IPS DF 19.7 (cell line): ENCODE data around the gene SH2B3.

Experiments used
- DNase-seq: peaks from one replicate; pipeline ENCODE4 v3.0.0-alpha.2; 2013; ENCODE audit warnings: low read depth, low spot score

The SH2B3 gene

DNA sequence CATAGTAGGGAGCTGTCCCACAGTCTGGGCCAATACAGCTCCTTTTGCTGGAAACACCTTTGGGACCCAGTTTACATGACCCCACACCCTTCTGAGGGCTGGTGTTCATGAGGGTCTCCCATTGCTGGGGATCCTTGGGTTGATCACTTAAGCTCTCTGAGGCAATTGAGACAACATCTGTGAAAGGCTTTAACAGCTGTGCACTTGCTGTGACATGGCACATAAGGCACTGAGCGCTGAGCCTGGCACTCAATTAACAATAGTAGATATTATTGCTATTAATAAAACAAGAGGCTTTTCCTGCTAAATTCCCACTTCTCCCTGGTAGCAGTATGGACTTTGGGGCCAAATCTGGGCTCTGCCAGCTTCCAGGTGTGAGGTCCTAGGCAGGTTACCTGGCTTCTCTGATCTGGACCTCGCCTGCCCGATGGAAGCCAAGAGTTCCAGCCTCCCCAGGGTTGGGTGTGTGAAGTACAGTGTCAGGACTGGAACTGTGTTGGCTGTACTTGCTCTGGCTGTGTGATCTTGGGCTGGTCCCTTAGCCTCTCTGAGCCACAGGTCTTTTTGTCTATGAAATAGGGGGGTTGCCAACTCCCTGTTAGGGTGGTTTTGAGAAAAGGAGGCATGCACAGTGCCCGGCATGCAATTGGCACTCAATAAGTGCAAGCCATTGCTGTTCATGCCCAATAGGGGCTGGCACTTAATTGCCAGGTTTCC lies 3.1 kb downstream of the SH2B3 start:
- no peak for DNase-seq

DNA sequence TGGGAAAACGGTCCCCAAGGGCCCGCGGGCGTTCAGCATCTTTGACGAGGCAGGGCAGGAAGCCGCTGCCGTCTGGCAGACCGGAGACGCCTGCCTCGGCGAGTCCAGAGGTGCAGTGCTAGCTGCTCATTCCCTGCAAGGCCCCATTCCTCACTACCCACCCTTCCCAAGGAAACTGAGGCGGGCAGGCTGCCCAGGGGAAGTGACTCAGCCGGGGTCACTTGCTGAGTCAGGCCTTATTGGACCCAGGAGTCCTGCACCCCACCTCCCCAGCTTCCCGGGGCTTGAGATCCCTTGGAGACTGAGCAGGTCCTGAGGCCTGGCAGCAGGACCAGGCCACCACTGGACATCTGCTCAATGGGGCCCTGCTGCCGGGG lies 3.7 kb downstream of the SH2B3 start:
- no peak for DNase-seq

GRCh38 chr12:111409780-111410430 lies 4.2 kb downstream of the SH2B3 start:
- no peak for DNase-seq

DNA sequence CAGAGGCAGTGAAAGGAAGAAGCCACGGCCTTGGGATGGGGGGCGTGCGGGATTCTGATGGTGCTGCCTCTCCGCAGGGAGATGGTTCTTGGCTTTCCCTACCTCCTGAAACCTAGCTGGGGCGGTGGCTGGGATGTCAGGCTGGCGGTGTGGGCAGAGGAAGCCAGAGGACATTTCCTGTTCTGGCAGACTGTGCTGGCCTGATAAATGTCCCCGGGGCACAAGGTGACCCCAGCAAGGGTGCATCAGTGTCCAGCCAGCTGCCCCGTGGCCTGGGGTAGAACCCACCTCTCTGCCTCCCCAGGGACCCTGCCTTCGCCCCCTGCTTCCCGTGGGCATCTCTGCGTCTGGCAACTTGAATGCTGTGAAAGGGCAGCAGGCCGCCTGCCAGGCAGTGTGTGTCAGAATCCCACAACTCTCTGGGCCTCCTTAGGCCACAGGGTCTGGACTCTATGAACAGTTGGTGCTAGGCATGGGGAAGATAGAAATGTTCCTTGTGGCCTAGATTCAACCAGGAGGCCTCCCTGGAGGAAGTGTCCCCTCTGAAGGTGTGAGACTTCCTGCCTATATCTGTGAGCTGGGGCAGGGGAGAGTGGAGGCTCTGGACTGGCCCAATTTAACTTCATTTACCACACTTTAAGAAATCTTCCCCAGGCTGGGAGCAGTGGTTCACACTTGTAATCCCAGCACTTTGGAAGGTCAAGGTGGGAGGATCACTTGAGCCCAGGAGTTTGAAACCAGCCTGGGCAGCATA lies 4.9 kb downstream of the SH2B3 start:
- no peak for DNase-seq

GRCh38 chr12:111411185-111411764 lies 5.6 kb downstream of the SH2B3 start:
- no peak for DNase-seq

DNA sequence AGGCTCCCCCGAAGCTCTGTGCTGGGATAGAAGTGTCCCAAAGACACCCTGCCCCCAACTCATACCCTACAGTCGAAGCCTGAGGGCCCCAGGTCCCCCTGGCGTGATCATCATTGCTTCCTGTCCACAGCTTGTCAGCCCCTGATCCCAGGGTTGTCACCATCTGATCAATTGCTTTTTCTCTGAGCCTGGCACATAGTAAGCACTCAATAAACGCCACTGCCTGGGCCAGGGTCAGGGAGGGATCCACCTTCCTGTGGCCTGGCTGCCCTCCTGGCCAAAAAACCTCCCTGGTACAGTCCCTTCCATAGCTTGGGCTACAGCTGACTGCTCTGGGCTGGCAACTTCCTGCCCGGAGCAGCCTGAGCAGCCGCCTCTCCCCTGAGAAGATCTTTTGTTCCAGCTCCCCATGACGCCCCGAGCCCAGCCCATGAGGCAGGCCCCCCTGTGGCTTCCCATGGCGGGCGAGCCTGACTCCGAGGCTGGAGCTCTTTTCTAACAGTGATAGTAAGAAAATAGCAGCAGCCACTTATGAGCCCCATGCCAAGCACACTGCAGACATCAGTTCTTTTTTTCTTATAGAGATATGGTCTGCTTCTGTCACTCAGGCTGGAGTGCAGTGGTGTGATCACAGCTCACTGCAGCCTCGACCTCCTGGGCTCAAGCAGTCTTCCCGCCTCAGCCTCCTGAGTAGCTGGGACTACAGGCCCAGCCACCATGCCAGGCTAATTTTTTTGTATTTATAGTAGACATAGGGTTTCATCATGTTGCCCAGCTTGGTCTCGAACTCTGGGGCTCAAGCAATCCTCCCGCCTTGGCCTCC lies 6.5 kb downstream of the SH2B3 start:
- DNase-seq: no peak

DNA sequence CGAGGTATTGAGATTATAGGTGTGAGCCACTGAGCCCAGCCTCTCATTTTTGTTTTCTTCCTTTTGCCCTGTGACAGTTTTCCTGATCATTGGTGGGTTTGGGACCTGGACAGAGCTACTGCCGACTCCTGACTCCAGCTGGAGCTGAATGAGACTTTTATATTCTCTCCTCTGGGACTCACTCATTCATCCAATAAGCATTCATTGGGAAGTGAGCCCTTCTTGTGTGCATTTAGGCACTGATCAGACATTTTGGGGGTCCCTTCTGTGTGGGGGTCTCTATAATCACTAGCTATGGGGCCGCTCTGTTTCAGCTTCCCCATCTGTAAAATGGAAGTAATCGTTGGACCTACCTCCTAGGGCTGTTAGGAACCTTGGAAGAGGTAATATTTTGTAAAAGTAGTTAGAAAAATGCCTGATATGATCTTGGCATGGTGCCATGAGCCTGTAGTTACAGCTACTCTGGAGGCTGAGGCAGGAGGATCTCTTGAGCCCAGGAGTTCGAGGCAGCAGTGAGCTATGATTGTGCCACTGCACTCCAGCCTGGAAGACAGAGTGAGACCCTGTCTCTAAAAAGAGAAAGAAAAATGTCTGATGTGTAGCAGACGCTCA lies 7.2 kb downstream of the SH2B3 start:
- no peak for DNase-seq

GRCh38 chr12:111413442-111414086 lies 7.8 kb downstream of the SH2B3 start:
- DNase-seq: no peak

DNA sequence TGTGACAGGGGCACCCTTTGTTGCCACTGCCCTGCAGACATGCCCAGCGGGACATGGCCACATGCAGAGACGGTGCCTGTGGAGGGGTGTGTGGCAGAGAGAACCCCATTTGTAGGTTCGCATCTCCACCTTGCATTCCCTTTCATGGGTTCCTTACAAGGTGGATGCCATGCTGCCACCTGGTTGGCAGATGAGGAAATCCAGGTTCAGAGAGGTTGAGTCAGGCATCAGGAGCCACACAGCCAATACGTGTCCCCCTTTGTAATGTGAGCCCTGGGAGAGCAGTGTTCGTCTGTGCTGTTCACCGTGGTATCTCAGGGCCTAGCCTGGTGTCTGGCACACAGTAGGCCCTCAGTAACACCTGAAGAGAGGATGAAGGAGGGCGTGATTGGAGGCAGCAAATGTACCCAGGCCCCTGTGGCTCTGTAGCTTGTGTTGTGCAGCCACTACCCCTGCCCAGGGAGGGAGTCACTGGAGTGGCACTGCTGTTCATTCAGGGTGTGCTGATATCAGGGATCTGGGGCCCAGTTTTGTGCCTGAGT lies 9.1 kb downstream of the SH2B3 start:
- DNase-seq: no peak

- DNase-seq: no peak
Measured at GRCh38 chr12:111417290-111417689, 11.6 kb downstream of the SH2B3 start.

DNA sequence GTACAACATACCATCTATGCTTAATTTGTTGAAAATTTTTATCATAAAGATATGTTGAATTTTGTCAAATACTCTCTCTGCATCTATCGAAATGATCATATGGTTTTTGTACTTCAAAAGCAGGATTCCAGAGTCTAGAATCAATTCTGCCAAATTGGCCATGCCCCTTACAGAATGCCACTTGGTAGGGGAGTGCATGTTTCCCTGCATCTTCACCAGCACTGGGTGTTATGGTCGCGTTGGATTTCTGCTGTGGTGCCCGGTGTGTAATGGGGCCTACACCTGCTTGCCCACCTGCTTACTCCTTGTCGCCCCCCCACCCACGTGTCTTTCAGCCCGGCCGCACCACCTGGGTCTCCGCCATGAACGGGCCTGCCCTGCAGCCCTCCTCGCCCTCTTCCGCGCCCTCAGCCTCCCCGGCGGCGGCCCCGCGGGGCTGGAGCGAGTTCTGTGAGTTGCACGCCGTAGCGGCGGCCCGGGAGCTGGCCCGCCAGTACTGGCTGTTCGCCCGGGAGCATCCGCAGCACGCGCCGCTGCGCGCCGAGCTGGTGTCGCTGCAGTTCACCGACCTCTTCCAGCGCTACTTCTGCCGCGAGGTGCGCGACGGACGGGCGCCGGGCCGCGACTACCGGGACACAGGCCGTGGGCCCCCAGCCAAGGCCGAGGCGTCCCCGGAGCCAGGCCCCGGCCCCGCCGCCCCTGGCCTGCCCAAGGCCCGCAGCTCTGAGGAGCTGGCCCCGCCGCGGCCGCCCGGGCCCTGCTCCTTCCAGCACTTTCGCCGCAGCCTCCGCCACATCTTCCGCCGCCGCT lies 12.3 kb downstream of the SH2B3 start:
- DNase-seq: no peak

- DNase-seq: no peak
Measured at GRCh38 chr12:111418594-111418880, 12.8 kb downstream of the SH2B3 start.

DNA sequence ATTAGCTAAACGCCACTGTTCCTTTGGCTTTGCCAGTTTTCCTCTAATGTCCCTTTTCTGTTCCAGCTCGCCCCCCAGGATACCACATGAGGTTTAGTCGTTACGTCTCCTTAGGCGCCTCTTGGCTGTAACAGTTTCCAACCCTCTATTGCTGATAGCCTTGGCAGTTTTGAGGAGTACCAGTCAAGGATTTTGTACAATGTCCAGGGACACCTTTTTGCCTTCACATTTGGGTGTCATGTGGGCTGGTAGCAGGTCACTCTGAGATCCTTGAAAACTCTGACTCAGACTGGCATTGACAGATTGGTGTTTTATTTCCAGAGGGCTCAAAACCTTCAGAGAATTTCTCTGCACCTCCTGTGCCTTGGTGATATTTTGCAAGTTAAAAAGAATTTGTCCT lies 14.1 kb downstream of the SH2B3 start:
- DNase-seq: no peak

DNA sequence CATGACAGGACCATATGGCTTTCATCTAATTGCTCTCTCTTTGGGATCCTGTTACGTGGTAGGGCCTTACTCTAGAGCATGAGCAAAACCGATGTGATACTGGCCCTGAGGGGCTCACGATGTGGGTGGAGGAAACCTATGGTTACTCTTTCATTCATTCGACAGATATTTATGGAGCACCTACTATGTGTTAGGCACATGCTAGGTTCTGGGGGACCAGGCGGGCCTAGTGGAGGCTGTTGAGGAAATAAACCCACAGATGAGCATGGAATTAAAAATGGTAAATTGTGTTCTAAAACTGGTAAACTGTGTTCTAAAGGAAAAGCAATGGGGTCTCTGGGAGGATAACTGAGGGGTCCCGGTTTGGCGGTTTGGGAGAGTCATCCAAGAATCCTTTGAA lies 14.8 kb downstream of the SH2B3 start:
- DNase-seq: no peak

DNA sequence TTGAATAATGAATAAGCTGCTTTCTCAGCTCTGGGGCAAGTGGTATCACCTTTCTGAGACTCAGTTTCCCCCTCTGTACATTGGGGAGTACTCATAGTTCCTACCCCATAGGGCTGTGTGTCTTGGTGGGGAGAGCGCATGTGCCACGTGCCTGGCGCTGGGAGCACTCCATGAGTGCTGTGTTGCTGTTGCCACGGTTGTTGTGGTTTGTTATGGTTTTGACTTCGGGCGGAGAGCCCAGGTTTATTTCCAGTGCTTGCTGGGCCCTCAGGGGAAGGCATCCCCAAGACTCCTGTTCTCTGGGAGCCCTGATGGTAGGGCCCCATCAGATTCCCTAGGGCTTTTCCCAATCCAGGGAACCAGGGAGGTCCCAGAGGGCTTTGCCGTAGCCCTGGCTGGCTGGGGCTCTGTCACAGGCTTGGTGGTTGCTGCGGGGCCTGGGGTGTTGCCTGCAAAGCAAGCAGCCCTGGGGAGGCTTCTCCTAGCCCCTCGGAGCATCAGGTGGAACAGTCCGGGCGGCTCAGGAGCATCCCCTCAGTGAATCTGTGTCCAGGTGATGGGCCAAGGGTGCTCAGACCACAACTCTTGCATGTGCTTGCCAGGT lies 18.6 kb downstream of the SH2B3 start:
- DNase-seq: no peak

- DNase-seq: no peak
Measured at GRCh38 chr12:111424793-111425251, 19.1 kb downstream of the SH2B3 start.

DNA sequence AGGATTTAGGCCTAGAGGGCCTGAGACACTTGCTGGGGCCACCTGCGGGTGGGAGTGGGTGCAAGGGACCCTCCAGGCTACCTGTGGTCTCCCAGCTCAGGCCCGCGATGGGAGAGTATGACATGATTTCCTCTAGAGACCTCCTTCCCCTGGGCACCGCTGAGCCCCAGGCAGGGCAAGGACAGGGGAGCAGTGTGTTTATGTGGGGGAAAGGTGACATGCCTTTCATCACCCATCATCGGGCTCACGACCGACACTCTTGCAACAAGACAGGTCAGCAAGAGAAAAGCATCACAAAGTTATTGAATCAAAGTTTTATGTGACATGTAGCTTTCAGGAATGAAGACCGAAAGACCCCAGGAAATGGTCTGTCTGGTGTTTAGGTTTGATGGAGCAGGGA lies 19.9 kb downstream of the SH2B3 start:
- no peak for DNase-seq

- no peak for DNase-seq
Measured at GRCh38 chr12:111426344-111427185, 20.8 kb downstream of the SH2B3 start.
